HCT116 (cell line): ENCODE data around the gene BCO2. TPM values are rescaled to one million over a fixed set of nuclear protein-coding genes. Genes with fewer than 3 reads are reported as not detected.

Experiments
- ATAC-seq: fragments of 200-7000 bp; cut with Tn5 transposase; 2 replicates; pipeline ENCODE4 v1.9.1; 2020; ENCODE audit warnings: mild to moderate bottlenecking, moderate library complexity
- BruUV-seq: library from RNA; stranded (reverse); fragments of 400-500 nt; replicated peaks from 2 replicates; lab custom pipeline; 2021; lab: Mats Ljungman, UMichigan
- CTCF ChIA-PET: fragments of 300-600 bp; sonication (Branson Sonifier 250); formaldehyde crosslinking; loops from one replicate; lab custom pipeline; 2021; ENCODE audit warnings: antibody characterized with exemption; lab: Charles Lee
- POLR2A ChIA-PET: fragments of 300-600, 350-600 bp; sonication (Branson Sonifier 250); formaldehyde crosslinking; loops from one replicate; lab custom pipeline; 2021; ENCODE audit warnings: antibody characterized with exemption; lab: Charles Lee
- RAD21 ChIA-PET, 2 experiments: fragments of 300-600 bp; sonication (Branson Sonifier 250); formaldehyde crosslinking; loops; one replicate each; lab custom pipeline; 2023; ENCODE audit warnings: low total read pairs in 2 of 2; ENCODE audit not compliant: uncharacterized antibody in 2 of 2, unreplicated experiment in 2 of 2, low non-redundant PET in 1 of 2; lab: Charles Lee
- DNase-seq: peaks from one replicate; pipeline ENCODE4 v3.0.0-alpha.2; 2010; ENCODE audit warnings: low read depth, low spot score
- H2AFZ ChIP-seq: fragments of 200-600 bp; shearing (Covaris generic), sonication (generic); 2 replicates; pipeline ENCODE4 v1.6.1; 2017; ENCODE audit warnings: low read depth, mixed run types, mixed read lengths, antibody characterized with exemption, low read length; ENCODE audit not compliant: poor library complexity, severe bottlenecking
- H3K27ac ChIP-seq: 2 replicates; pipeline ENCODE4 v1.5.1; 2012; ENCODE audit warnings: low read depth, low read length
- H3K27me3 ChIP-seq: fragments of 200-600 bp; sonication (generic); 2 replicates; pipeline ENCODE4 v1.6.1; 2016; ENCODE audit warnings: mixed run types, low read length, mixed read lengths; ENCODE audit not compliant: insufficient read depth
- H3K36me3 ChIP-seq, 2 experiments: fragments of 200-500 bp in 1 of 2; fragments of 200-600 bp in 1 of 2; sonication (Bioruptor generic) in 1 of 2; sonication (generic) in 1 of 2; 2 replicates each; pipeline versions ENCODE4 v1.5.1 to v1.6.1; 2014 to 2016; ENCODE audit warnings: low read length in 2 of 2, inconsistent platforms in 1 of 2, mixed read lengths in 1 of 2, mixed run types in 1 of 2; ENCODE audit not compliant: insufficient read depth in 2 of 2, control insufficient read depth in 1 of 2
- H3K4me1 ChIP-seq, 2 experiments: fragments of 200-600 bp in 1 of 2; sonication (generic) in 1 of 2; 2 replicates each; pipeline versions ENCODE4 v1.5.1 to v1.6.1; 2012 to 2017; ENCODE audit warnings: low read length in 2 of 2, inconsistent platforms in 1 of 2, mild to moderate bottlenecking in 1 of 2, mixed read lengths in 1 of 2, mixed run types in 1 of 2, moderate library complexity in 1 of 2; ENCODE audit not compliant: insufficient read depth in 2 of 2, control insufficient read depth in 1 of 2
- H3K4me2 ChIP-seq: fragments of 200-600 bp; sonication (generic); 2 replicates; pipeline ENCODE4 v1.6.1; 2017; ENCODE audit warnings: mixed run types, low read length, mixed read lengths
- H3K4me3 ChIP-seq, 2 experiments: fragments of 200-600 bp in 1 of 2; sonication (generic) in 1 of 2; replicated peaks in 1 of 2; 2 replicates each; pipeline ENCODE4 v1.5.1; 2011 to 2016; ENCODE audit warnings: low read length in 2 of 2, control low read depth in 1 of 2, low read depth in 1 of 2, mild to moderate bottlenecking in 1 of 2, mixed read lengths in 1 of 2, mixed run types in 1 of 2
- H3K79me2 ChIP-seq: fragments of 200-600 bp; sonication (generic); 2 replicates; pipeline ENCODE4 v1.6.1; 2017; ENCODE audit warnings: mild to moderate bottlenecking, mixed run types, low read length, moderate library complexity, mixed read lengths; ENCODE audit not compliant: insufficient read depth
- H3K9ac ChIP-seq: fragments of 200-600 bp; sonication (generic); 2 replicates; pipeline ENCODE4 v1.6.1; 2016; ENCODE audit warnings: low read length, mixed read lengths
- H3K9me2 ChIP-seq: fragments of 200-600 bp; sonication (generic), shearing (Covaris generic); 2 replicates; pipeline ENCODE4 v1.6.1; 2017; ENCODE audit warnings: mixed run types, mild to moderate bottlenecking, moderate library complexity; ENCODE audit not compliant: insufficient read depth
- H3K9me3 ChIP-seq, 2 experiments: fragments of 200-500 bp in 1 of 2; fragments of 200-600 bp in 1 of 2; sonication (Bioruptor generic) in 1 of 2; sonication (generic) in 1 of 2; 2 replicates each; pipeline ENCODE4 v1.6.1; 2014 to 2017; ENCODE audit warnings: low read length in 2 of 2, mixed read lengths in 2 of 2, inconsistent platforms in 1 of 2, low read depth in 1 of 2, mild to moderate bottlenecking in 1 of 2, mixed run types in 1 of 2, moderate library complexity in 1 of 2; ENCODE audit not compliant: control insufficient read depth in 1 of 2, insufficient read depth in 1 of 2
- H4K20me1 ChIP-seq: fragments of 200-600 bp; sonication (generic), shearing (Covaris generic); 2 replicates; pipeline ENCODE4 v1.6.1; 2017; ENCODE audit warnings: mixed run types, mild to moderate bottlenecking, moderate library complexity; ENCODE audit not compliant: insufficient read depth
- ATF3 ChIP-seq: IDR thresholded peaks from 2 replicates; pipeline ENCODE4 v1.6.1; 2012
- CBX3 ChIP-seq: IDR thresholded peaks from 2 replicates; pipeline ENCODE4 v1.6.1; 2012; ENCODE audit warnings: low read depth
- CEBPB ChIP-seq: IDR thresholded peaks from 2 replicates; pipeline ENCODE4 v1.6.1; 2012; ENCODE audit warnings: low read depth
- EZH2phosphoT487 ChIP-seq: fragments of 200-600 bp; IDR thresholded peaks from 2 replicates; pipeline ENCODE4 v1.6.1; 2018; ENCODE audit warnings: antibody characterized with exemption, borderline replicate concordance
- JUND ChIP-seq: IDR thresholded peaks from 2 replicates; pipeline ENCODE4 v1.6.1; 2012
- POLR2A ChIP-seq: IDR thresholded peaks from 2 replicates; pipeline ENCODE4 v1.7.0; 2011; ENCODE audit warnings: borderline replicate concordance; ENCODE audit not compliant: insufficient read depth, insufficient read length; ENCODE audit errors: extremely low read depth
- POLR2AphosphoS5 ChIP-seq: IDR thresholded peaks from 2 replicates; pipeline ENCODE4 v1.6.1; 2011; ENCODE audit warnings: mild to moderate bottlenecking, low read depth, low read length, moderate library complexity
- SIN3A ChIP-seq: IDR thresholded peaks from 2 replicates; pipeline ENCODE4 v1.6.1; 2012; ENCODE audit warnings: low read depth
- SP1 ChIP-seq: IDR thresholded peaks from 2 replicates; pipeline ENCODE4 v1.6.1; 2012; ENCODE audit warnings: low read depth
- SRF ChIP-seq: IDR thresholded peaks from 2 replicates; pipeline ENCODE4 v1.6.1; 2012; ENCODE audit warnings: low read depth
- TCF7L2 ChIP-seq: IDR thresholded peaks from 2 replicates; pipeline ENCODE4 v1.7.0; 2011; ENCODE audit warnings: borderline replicate concordance, inconsistent platforms; ENCODE audit not compliant: insufficient read depth, insufficient read length; ENCODE audit errors: extremely low read depth
- YY1 ChIP-seq: IDR thresholded peaks from 2 replicates; pipeline ENCODE4 v1.6.1; 2011; ENCODE audit warnings: low read length, low read depth, moderate library complexity, mild to moderate bottlenecking; ENCODE audit not compliant: insufficient replicate concordance; ENCODE audit errors: extremely low read depth
- ZBTB33 ChIP-seq: IDR thresholded peaks from 2 replicates; pipeline ENCODE4 v1.6.1; 2011; ENCODE audit warnings: mild to moderate bottlenecking, low read length, moderate library complexity; ENCODE audit not compliant: insufficient replicate concordance; ENCODE audit errors: extremely low read depth
- ZFX ChIP-seq: fragments of 450-650 bp; IDR thresholded peaks from 2 replicates; pipeline ENCODE4 v1.6.1; 2017
- ZNF274 ChIP-seq: fragments of 200-500 bp; sonication (Bioruptor generic); IDR thresholded peaks from 2 replicates; pipeline ENCODE4 v1.6.1; 2014; ENCODE audit warnings: mild to moderate bottlenecking, low read depth, low read length, inconsistent platforms
- intact Hi-C: fragments of 100-400 bp; cut with micrococcal nuclease; formaldehyde crosslinking; loops from 2 replicates; pipeline ENCODE4 v1.10.0; 2022
- total RNA-seq: library from RNA; stranded (reverse); gene quantifications from one replicate; pipeline ENCODE4 v1.2.1, GENCODE V29; 2021; ENCODE audit not compliant: unreplicated experiment
- TF ChIP-seq, protein P1 (sequence below): IDR thresholded peaks from 2 replicates; pipeline ENCODE4 v1.6.1; 2012
- TF ChIP-seq, protein P2 (sequence below): IDR thresholded peaks from 2 replicates; pipeline ENCODE4 v1.6.1; 2012; ENCODE audit warnings: low read depth

BCO2 gene
- total RNA-seq, 1 experiment from 2014 or later: 4.0 TPM

GRCh38 chr11:112206071-112206470 is 30.8 kb downstream of the BCO2 start:
- H3K9me2 ChIP-seq: no peaks in the 10 kb centered on the region
- ChIA-PET POLR2A (no interaction called here), CTCF (no interaction called here), RAD21 (no interaction called here)
- no peaks in the 10 kb centered on the region for H4K20me1 ChIP-seq
- BruUV-seq: no TSS peak
- no peaks in the 10 kb centered on the region for H3K9me3 ChIP-seq
- no peak for ATAC-seq
- no peak overlapping the region for H3K27ac ChIP-seq
- H3K9ac ChIP-seq: no peak overlapping the region
- H3K79me2 ChIP-seq: no peaks in the 10 kb centered on the region
- no peak for DNase-seq
- H3K4me2 ChIP-seq: no peak overlapping the region
- no peak overlapping the region for H2AFZ ChIP-seq
- H3K36me3 ChIP-seq: no peaks in the 10 kb centered on the region
- no peak for TF ChIP-seq ATF3
- TF ChIP-seq JUND: no peak
- TF ChIP-seq ZBTB33: no peak
- no peak for TF ChIP-seq POLR2AphosphoS5
- TF ChIP-seq, protein P1, sequence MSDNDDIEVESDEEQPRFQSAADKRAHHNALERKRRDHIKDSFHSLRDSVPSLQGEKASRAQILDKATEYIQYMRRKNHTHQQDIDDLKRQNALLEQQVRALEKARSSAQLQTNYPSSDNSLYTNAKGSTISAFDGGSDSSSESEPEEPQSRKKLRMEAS: no peak
- TF ChIP-seq CBX3: no peak
- no peak for TF ChIP-seq YY1
- TF ChIP-seq SIN3A: no peak
- TF ChIP-seq SP1: no peak
- no peak for TF ChIP-seq ZNF274
- no peak for TF ChIP-seq SRF
- TF ChIP-seq, protein P2, sequence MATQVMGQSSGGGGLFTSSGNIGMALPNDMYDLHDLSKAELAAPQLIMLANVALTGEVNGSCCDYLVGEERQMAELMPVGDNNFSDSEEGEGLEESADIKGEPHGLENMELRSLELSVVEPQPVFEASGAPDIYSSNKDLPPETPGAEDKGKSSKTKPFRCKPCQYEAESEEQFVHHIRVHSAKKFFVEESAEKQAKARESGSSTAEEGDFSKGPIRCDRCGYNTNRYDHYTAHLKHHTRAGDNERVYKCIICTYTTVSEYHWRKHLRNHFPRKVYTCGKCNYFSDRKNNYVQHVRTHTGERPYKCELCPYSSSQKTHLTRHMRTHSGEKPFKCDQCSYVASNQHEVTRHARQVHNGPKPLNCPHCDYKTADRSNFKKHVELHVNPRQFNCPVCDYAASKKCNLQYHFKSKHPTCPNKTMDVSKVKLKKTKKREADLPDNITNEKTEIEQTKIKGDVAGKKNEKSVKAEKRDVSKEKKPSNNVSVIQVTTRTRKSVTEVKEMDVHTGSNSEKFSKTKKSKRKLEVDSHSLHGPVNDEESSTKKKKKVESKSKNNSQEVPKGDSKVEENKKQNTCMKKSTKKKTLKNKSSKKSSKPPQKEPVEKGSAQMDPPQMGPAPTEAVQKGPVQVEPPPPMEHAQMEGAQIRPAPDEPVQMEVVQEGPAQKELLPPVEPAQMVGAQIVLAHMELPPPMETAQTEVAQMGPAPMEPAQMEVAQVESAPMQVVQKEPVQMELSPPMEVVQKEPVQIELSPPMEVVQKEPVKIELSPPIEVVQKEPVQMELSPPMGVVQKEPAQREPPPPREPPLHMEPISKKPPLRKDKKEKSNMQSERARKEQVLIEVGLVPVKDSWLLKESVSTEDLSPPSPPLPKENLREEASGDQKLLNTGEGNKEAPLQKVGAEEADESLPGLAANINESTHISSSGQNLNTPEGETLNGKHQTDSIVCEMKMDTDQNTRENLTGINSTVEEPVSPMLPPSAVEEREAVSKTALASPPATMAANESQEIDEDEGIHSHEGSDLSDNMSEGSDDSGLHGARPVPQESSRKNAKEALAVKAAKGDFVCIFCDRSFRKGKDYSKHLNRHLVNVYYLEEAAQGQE: no peak
- TF ChIP-seq TCF7L2: no peak
- TF ChIP-seq CEBPB: no peak
- TF ChIP-seq POLR2A: no peak
- no peak for TF ChIP-seq EZH2phosphoT487
- TF ChIP-seq ZFX: no peak
- intact Hi-C loops: no loop called here
- H3K4me3 ChIP-seq: no peak overlapping the region
- H3K27me3 ChIP-seq: no peaks in the 10 kb centered on the region
- H3K4me1 ChIP-seq: peaks cover 2 to 8% of the 10 kb centered on the region in 2 experiments; a peak in 2 of 4 replicates
